Vagina (tissue), 2 donors: Measurements from ENCODE around the gene SRRM3. TPM values are rescaled to one million over a fixed set of nuclear protein-coding genes. Genes with fewer than 3 reads are reported as not detected.

Source experiments
- DNase-seq, 2 donors: peaks; one replicate each; pipeline ENCODE4 v3.0.0-alpha.2; 2017; ENCODE audit errors: extremely low spot score in 2 of 2
- H3K27ac ChIP-seq: fragments of 200-600 bp; sonication (generic); one replicate; pipeline ENCODE4 v1.5.1; 2019
- H3K27me3 ChIP-seq: fragments of 200-600 bp; sonication (generic); one replicate; pipeline ENCODE4 v1.5.1; 2019
- H3K36me3 ChIP-seq, 2 donors: fragments of 200-600 bp; sonication (generic); one replicate each; pipeline ENCODE4 v1.5.1; 2017 to 2019
- H3K4me1 ChIP-seq: fragments of 200-600 bp; sonication (generic); one replicate; pipeline ENCODE4 v1.5.1; 2019
- H3K4me3 ChIP-seq, 2 donors: fragments of 200-600 bp; sonication (generic); 1 replicate in 1 of 2; 2 replicates in 1 of 2; pipeline ENCODE4 v1.5.1; 2016 to 2019
- H3K9me3 ChIP-seq: fragments of 200-600 bp; sonication (generic); one replicate; pipeline ENCODE4 v1.5.1; 2019
- CTCF ChIP-seq, 3 experiments: fragments of 450-650 bp in 2 of 3; fragments of 200-600 bp in 1 of 3; sonication (generic) in 1 of 3; IDR thresholded peaks; one replicate each; pipeline ENCODE4 v1.5.1; 2017 to 2019; ENCODE audit warnings: antibody characterized with exemption in 3 of 3, mild to moderate bottlenecking in 2 of 3, moderate library complexity in 2 of 3
- POLR2A ChIP-seq, 2 donors: fragments of 450-650 bp; IDR thresholded peaks; one replicate each; pipeline ENCODE4 v1.6.1; 2017; ENCODE audit warnings: antibody characterized with exemption in 2 of 2, mild to moderate bottlenecking in 2 of 2, moderate library complexity in 2 of 2
- POLR2AphosphoS5 ChIP-seq, 2 donors: sonication (generic); formaldehyde crosslinking; IDR thresholded peaks; one replicate each; pipeline ENCODE4 v1.9.0; 2017; ENCODE audit warnings: antibody characterized with exemption in 2 of 2, mild to moderate bottlenecking in 2 of 2, low read depth in 1 of 2; ENCODE audit not compliant: insufficient read depth in 1 of 2
- intact Hi-C: fragments of 100-400 bp; cut with DNase I; formaldehyde crosslinking; loops from one replicate; pipeline ENCODE4 v1.15.1; 2023
- total RNA-seq: library from RNA; depleted of rRNA; stranded (reverse); fragments of >200 nt; gene quantifications from one replicate; pipeline ENCODE4 v1.2.3, GENCODE V29; 2016

Gene SRRM3
- total RNA-seq, 1 donor from 2014 or later = 9.8 TPM

DNA sequence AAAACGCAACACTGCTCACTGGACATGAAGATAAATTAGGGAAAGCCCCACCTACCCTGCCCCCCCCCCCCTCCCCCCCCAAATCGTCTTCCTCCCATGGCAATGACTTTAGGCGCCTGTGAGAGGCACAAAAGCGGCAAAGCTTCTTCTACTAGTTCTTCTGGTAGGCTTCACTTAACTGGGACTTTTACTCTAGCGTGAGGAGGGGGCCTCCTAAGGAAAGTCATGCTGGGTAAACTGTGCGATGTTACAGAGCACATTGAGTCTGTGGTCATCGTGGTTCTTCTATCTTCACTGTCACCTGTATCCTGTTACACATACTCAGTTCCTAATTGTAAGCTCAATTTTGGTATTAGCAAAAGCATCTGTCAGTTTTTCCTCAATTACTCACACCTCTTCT, 125.9 kb downstream of the SRRM3 start:
- Histone ChIP-seq H3K4me1 (peaks cover 37% of the 10 kb centered on the region), H3K9me3 (no peaks in the 10 kb centered on the region), H3K27ac (no peak overlapping the region), H3K36me3 (peaks cover 0 to 29% of the 10 kb centered on the region in 2 donors), H3K4me3 (no peak overlapping the region), H3K27me3 (no peaks in the 10 kb centered on the region)
- intact Hi-C loops = no loop called here
- no peak for TF ChIP-seq POLR2A (IDR thresholded peaks at IDR 0.05)
- no peak for TF ChIP-seq CTCF (IDR thresholded peaks at IDR 0.05)
- TF ChIP-seq POLR2AphosphoS5 (IDR thresholded peaks at IDR 0.05; ENCODE audit: insufficient read depth in 1 of 2, low read depth in 1 of 2) = no peak
- no peak for DNase-seq

DNA sequence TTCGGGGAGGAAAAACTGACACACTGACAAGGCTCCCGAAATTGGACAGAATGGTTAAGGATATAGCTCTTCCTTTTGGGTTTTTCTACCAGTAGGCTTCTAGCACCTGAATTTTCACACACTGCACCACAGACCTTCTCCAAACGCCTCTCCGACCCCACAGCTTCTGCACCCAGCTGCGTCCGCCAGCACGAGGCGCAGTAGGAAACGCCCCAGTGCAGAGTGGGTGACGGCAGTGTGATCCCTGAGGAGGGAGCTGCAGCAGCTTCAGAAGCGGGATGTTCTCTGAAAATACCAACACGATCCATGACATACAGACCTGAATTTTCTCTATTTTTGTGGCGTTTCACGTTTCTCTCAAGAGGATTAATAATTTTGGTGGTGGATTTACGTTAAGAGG, 126.7 kb downstream of the SRRM3 start:
- no peak for DNase-seq
- Histone ChIP-seq H3K36me3 (peaks cover 0 to 29% of the 10 kb centered on the region in 2 donors), H3K4me1 (peaks cover 43% of the 10 kb centered on the region), H3K4me3 (no peak overlapping the region), H3K9me3 (no peaks in the 10 kb centered on the region), H3K27me3 (no peaks in the 10 kb centered on the region), H3K27ac (no peak overlapping the region)
- TF ChIP-seq CTCF (IDR thresholded peaks at IDR 0.05) (no peak), POLR2AphosphoS5 (IDR thresholded peaks at IDR 0.05; ENCODE audit: insufficient read depth in 1 of 2, low read depth in 1 of 2) (no peak), POLR2A (IDR thresholded peaks at IDR 0.05) (no peak)
- intact Hi-C loops = no loop called here

GRCh38 chr7:76329479-76329878, 127.8 kb downstream of the SRRM3 start:
- H3K36me3 ChIP-seq = peaks cover 0 to 29% of the 10 kb centered on the region in 2 donors
- H3K4me3 ChIP-seq = no peak overlapping the region
- no peaks in the 10 kb centered on the region for H3K27me3 ChIP-seq
- peaks cover 54% of the 10 kb centered on the region for H3K4me1 ChIP-seq
- no peak for DNase-seq
- TF ChIP-seq POLR2AphosphoS5 (IDR thresholded peaks at IDR 0.05; ENCODE audit: insufficient read depth in 1 of 2, low read depth in 1 of 2) (no peak), POLR2A (IDR thresholded peaks at IDR 0.05) (no peak)
- intact Hi-C loops = no loop called here
- H3K27ac ChIP-seq = no peak overlapping the region
- no peaks in the 10 kb centered on the region for H3K9me3 ChIP-seq

- Histone ChIP-seq H3K4me3 (no peak overlapping the region), H3K36me3 (peaks cover 0 to 29% of the 10 kb centered on the region in 2 donors), H3K27me3 (no peaks in the 10 kb centered on the region), H3K27ac (no peak overlapping the region), H3K4me1 (peaks cover 59% of the 10 kb centered on the region), H3K9me3 (no peaks in the 10 kb centered on the region)
- intact Hi-C loops = no loop called here
- no peak for DNase-seq
- TF ChIP-seq CTCF (IDR thresholded peaks at IDR 0.05) (no peak), POLR2A (IDR thresholded peaks at IDR 0.05) (no peak), POLR2AphosphoS5 (IDR thresholded peaks at IDR 0.05; ENCODE audit: insufficient read depth in 1 of 2, low read depth in 1 of 2) (no peak)
Measured at GRCh38 chr7:76330261-76330660, 128.6 kb downstream of the SRRM3 start.

DNA sequence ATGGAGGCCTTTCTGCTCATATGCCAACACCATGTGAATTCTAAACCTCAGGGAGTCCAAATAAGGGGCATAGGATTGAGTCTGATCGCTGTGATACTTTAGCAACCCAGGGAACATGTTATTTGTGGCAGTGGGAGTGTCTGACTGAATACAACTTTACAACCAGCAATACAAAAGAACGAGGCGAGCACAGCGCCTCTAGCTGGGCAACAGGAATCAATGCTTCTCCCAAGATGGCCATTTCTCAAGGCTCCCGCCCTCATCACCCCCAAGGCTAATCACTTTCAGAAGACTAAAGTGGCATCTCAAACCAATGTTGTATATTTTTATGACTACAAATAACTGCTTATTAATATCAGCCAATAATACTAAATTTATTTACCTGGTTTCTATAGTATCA, 129.0 kb downstream of the SRRM3 start:
- H3K36me3 ChIP-seq = peaks cover 0 to 29% of the 10 kb centered on the region in 2 donors
- H3K27ac ChIP-seq = no peak overlapping the region
- no peak for DNase-seq
- no peaks in the 10 kb centered on the region for H3K27me3 ChIP-seq
- intact Hi-C loops = no loop called here
- TF ChIP-seq CTCF (IDR thresholded peaks at IDR 0.05) = no peak
- no peak for TF ChIP-seq POLR2AphosphoS5 (IDR thresholded peaks at IDR 0.05; ENCODE audit: insufficient read depth in 1 of 2, low read depth in 1 of 2)
- no peak for TF ChIP-seq POLR2A (IDR thresholded peaks at IDR 0.05)
- no peak overlapping the region for H3K4me3 ChIP-seq
- H3K9me3 ChIP-seq = no peaks in the 10 kb centered on the region
- H3K4me1 ChIP-seq = peaks cover 61% of the 10 kb centered on the region
